Calu3 (cell line): ENCODE data around the gene REPS2. TPM values are rescaled to one million over a fixed set of nuclear protein-coding genes. Genes with fewer than 3 reads are reported as not detected.

Experiments
- BruUV-seq: library from RNA; stranded (reverse); fragments of 400-500 nt; replicated peaks from 2 replicates; lab custom pipeline; 2021; lab: Mats Ljungman, UMichigan
- CTCF ChIA-PET: fragments of 300-600 bp; sonication (Branson Sonifier 250); formaldehyde crosslinking; loops from one replicate; lab custom pipeline; 2022; ENCODE audit warnings: antibody characterized with exemption; lab: Charles Lee
- DNase-seq: peaks from one replicate; pipeline ENCODE4 v3.0.0; 2022
- H3K27ac Mint-ChIP-seq: one replicate; pipeline ENCODE4 v1.8.0; 2022; ENCODE audit warnings: mixed read lengths; ENCODE audit not compliant: unreplicated experiment
- H3K27me3 Mint-ChIP-seq: one replicate; pipeline ENCODE4 v1.8.0; 2022; ENCODE audit warnings: mixed read lengths; ENCODE audit not compliant: unreplicated experiment
- H3K36me3 Mint-ChIP-seq: one replicate; pipeline ENCODE4 v1.8.0; 2022; ENCODE audit warnings: mild to moderate bottlenecking, moderate library complexity, mixed read lengths; ENCODE audit not compliant: insufficient read depth, unreplicated experiment
- H3K4me1 Mint-ChIP-seq: one replicate; pipeline ENCODE4 v1.8.0; 2022; ENCODE audit warnings: mild to moderate bottlenecking, low read depth, mixed read lengths; ENCODE audit not compliant: unreplicated experiment
- H3K4me3 Mint-ChIP-seq: one replicate; pipeline ENCODE4 v1.8.0; 2022; ENCODE audit warnings: mild to moderate bottlenecking, low read depth, moderate library complexity, mixed read lengths; ENCODE audit not compliant: unreplicated experiment
- H3K9me3 Mint-ChIP-seq: one replicate; pipeline ENCODE4 v1.8.0; 2022; ENCODE audit warnings: low read depth, mixed read lengths; ENCODE audit not compliant: unreplicated experiment
- intact Hi-C: fragments of 100-400 bp; cut with micrococcal nuclease; formaldehyde crosslinking; loops from one replicate; pipeline ENCODE4 v1.10.0; 2022; ENCODE audit not compliant: unreplicated experiment
- total RNA-seq: library from RNA; stranded (reverse); gene quantifications from 2 replicates; pipeline ENCODE4 v1.2.3, GENCODE V29; 2022
- TF ChIP-seq, protein P1 (sequence below): fragments of 200-600 bp; IDR thresholded peaks from one replicate; pipeline ENCODE4 v1.8.0; 2022; ENCODE audit warnings: antibody characterized with exemption; ENCODE audit not compliant: unreplicated experiment

Gene REPS2
- total RNA-seq, 1 experiment from 2014 or later: 14.5 TPM

GRCh38 chrX:16931371-16931770 lies 15.1 kb upstream of the REPS2 start:
- TF ChIP-seq, protein P1, sequence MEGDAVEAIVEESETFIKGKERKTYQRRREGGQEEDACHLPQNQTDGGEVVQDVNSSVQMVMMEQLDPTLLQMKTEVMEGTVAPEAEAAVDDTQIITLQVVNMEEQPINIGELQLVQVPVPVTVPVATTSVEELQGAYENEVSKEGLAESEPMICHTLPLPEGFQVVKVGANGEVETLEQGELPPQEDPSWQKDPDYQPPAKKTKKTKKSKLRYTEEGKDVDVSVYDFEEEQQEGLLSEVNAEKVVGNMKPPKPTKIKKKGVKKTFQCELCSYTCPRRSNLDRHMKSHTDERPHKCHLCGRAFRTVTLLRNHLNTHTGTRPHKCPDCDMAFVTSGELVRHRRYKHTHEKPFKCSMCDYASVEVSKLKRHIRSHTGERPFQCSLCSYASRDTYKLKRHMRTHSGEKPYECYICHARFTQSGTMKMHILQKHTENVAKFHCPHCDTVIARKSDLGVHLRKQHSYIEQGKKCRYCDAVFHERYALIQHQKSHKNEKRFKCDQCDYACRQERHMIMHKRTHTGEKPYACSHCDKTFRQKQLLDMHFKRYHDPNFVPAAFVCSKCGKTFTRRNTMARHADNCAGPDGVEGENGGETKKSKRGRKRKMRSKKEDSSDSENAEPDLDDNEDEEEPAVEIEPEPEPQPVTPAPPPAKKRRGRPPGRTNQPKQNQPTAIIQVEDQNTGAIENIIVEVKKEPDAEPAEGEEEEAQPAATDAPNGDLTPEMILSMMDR: no peak
- no peaks in the 10 kb centered on the region for H3K27me3 Mint-ChIP-seq
- H3K36me3 Mint-ChIP-seq: no peaks in the 10 kb centered on the region
- H3K4me1 Mint-ChIP-seq: no peaks in the 10 kb centered on the region
- no peak overlapping the region for H3K27ac Mint-ChIP-seq
- peaks cover 1% of the 10 kb centered on the region for H3K9me3 Mint-ChIP-seq
- no peak overlapping the region for H3K4me3 Mint-ChIP-seq
- BruUV-seq: no TSS peak
- intact Hi-C loops: no loop called here
- DNase-seq: no peak
- CTCF ChIA-PET: no interaction called here

- H3K27ac Mint-ChIP-seq: no peak overlapping the region
- no peak overlapping the region for H3K4me3 Mint-ChIP-seq
- BruUV-seq: no TSS peak
- intact Hi-C loops: no loop called here
- no peak for DNase-seq
- H3K27me3 Mint-ChIP-seq: no peaks in the 10 kb centered on the region
- no peaks in the 10 kb centered on the region for H3K36me3 Mint-ChIP-seq
- no peaks in the 10 kb centered on the region for H3K4me1 Mint-ChIP-seq
- TF ChIP-seq, protein P1: no peak
- CTCF ChIA-PET: no interaction called here
- H3K9me3 Mint-ChIP-seq: peaks cover 3% of the 10 kb centered on the region
These were observed 14.4 kb upstream of the REPS2 start for GRCh38 chrX:16931855-16932575.

DNA sequence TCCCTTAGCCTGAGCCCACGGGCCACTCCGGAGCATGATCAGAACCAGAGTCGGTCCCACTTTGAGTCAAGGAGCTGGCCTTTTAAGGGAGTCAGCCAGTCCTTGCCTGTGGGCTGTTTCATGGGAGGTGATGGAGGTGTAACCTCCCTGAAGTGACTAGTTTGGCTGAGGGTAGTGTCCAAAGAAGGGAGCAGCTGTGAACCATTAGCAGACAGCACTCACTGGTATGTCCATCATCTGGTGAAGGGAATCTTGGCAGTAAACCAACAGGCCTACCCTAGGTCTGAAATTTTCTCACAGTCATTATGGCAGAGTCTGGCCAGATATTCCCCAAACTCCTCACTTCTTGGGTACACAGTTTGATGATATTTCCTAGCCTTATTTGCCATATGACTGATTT lies 12.3 kb upstream of the REPS2 start:
- DNase-seq: no peak
- Mint-ChIP-seq H3K27me3 (no peaks in the 10 kb centered on the region), H3K4me1 (no peaks in the 10 kb centered on the region), H3K9me3 (peaks cover 3% of the 10 kb centered on the region), H3K4me3 (no peak overlapping the region), H3K27ac (no peak overlapping the region), H3K36me3 (no peaks in the 10 kb centered on the region)
- BruUV-seq: no TSS peak
- intact Hi-C loops: no loop called here
- CTCF ChIA-PET: no interaction called here
- TF ChIP-seq, protein P1: no peak

DNA sequence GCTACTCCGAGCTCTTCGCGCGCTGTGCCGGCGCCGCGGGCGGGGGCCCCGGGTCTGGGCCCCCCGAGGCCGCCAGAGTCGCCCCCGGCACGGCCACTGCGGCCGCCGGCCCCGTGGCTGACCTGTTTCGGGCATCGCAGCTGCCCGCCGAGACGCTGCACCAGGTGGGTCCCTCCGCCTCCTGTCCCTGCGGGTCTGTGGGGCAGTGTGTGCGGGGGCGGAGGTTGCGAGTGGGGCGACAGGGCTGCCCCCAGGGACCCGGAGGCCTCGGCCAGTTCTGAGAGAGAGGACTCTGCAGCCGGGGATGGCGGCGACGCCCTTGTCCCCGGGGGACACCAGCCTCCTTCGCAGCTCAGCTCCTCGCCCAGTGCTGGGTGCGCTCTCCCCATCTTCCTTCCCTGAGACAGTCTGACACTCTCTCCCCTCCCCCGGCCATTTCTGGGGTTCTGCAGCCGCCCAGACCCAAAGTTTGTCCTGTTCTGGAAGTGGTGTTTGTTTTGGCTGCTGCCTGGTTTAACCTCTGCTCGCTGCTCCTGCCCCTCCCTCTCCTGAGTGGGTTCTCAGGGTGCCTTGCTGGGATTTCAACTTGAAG lies 609 bp downstream of the REPS2 start:
- no peaks in the 10 kb centered on the region for H3K27me3 Mint-ChIP-seq
- TF ChIP-seq, protein P1: no peak
- H3K27ac Mint-ChIP-seq: no peak overlapping the region
- CTCF ChIA-PET: interaction anchor here (0.7 to 1.3 kb wide), 3 partner anchors 61 to 99 kb away, joined by 3 read pairs; no protein-coding TSS in a partner anchor
- peaks cover 16% of the 10 kb centered on the region for H3K36me3 Mint-ChIP-seq
- DNase-seq: peak; percentile 14
- no TSS peak for BruUV-seq
- peak overlapping the region; percentile 83 for H3K4me3 Mint-ChIP-seq
- H3K9me3 Mint-ChIP-seq: no peaks in the 10 kb centered on the region
- H3K4me1 Mint-ChIP-seq: peaks cover 12% of the 10 kb centered on the region
- intact Hi-C loops: no loop called here
